ENCODE results near the gene ZIC2.

The ZIC2 gene

DNA sequence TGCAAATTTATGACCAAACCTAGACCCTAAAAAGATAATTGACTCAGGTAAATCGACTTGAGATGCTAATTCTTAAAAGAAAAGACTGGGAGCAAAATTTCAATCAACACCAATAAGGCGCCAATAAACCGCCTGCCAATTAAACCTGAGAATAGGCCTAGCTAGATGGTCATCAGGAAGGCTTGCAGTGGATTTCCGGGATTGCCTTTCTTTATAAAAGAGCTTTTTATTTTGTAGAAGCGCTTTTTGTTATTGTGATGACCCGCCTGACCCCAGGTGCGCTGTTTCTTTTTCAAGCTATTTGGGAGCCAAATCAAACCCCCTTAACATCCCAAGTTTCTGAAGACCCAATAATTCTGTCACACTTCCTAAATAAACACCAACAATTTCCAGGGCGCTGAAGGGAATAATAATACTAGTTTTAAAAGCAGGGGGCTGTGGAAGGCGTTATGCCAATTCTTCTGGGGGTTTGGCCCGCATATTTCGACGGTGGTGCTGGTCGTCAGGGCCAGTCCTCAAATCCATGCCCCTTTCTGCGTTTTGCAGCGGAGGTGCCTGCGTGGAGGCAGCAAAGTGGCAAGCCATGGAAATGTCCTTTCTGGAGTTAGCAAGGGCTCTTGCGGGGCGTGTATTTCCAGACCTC lies 7.2 kb upstream of the ZIC2 start:
- DNase-seq (ENCODE audit: low read depth, low spot score) = no peak

GRCh38 chr13:99974939-99975561 lies 6.5 kb upstream of the ZIC2 start:
- no peak for DNase-seq (ENCODE audit: low read depth, low spot score)

GRCh38 chr13:99975626-99976025 lies 6.0 kb upstream of the ZIC2 start:
- DNase-seq (ENCODE audit: low read depth, low spot score) = no peak

DNA sequence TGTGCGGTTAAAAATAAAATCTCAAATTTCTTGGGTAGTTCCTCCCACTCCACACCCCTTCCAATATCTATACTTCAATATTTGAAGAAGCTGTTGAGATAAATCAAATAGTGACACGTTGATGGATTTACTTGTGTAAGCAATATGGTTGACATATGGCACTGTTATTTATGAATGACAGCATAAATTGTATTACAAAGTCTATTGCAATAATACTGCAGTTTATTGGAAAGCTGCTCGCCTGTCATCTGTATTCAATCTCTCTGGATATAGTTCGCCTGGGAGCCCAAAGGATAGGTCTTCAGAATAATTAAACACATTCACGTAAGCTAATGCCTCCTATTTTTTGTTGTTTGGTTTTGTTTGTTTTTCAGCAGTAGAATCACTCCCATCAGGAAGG lies 5.0 kb upstream of the ZIC2 start:
- DNase-seq (ENCODE audit: low read depth, low spot score) = no peak

DNA sequence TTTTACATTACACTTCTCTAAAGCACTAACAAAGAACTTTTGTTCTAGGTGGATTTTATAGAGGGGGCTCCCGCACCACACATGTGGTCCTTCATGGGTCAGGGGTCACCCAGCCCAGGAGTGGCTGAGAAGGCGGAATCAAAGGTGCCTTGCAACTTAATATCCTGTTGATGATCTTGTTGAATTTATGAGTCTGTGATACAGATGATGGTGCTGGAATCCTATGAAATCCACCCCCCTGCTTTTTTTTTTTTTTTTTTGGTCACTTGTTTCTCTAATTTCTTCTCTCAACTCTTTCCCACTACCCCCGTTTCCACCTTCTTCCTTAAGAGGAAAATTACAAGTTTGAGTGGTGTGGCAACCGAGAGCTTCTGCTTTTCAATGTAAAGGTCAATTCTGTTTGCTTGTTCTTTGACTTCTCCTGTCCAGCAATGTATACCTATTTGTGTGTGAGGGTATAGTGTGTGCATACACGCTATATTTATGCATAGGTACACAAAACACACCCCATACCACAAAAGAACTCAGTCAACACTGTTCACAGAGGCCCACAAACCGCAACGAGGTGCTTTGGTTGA lies 4.2 kb upstream of the ZIC2 start:
- no peak for DNase-seq (ENCODE audit: low read depth, low spot score)

DNA sequence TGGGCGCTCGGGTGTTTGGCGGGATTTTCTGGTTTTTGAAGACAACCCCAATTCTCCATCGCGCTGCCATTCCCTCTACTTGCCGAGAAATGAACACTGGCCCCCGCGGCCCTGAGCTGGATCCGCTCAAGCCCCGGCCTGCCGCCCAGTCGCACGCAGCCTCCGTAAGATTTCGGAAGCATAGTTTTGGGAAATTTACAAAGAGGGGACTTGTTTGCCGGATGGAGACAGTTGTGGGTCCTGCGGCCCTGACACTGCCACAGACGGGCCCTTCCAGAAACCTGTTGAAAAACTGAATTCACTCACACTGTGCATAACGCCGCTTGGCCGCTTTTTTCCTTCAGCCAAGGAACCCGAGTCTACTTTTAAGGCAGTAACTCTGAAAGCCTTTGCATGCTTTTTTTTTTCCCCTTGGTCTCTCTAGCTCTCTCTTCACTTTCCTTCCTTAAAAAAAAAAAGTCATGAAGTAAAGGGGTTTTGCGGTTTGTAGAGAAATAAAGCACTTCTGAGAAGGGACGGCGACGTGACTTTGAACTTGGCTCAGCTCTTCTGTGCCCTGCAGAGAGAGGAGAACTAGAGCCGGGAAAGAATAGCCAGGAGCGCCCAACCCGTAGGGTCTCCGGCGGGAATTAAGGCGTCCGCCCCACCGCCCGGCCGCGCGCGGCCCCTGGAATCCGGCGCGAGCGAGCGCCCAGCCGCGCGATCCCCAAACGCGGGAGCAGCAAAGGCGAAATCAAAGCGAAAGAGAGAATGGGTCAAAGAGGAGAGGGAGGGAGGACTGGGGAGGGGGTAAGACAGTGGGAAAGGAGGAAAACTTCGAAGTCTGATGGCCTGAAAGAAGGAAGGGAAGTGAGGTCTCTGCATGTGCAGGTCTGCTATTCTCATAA lies 3.4 kb upstream of the ZIC2 start:
- peak; percentile 47 for DNase-seq (ENCODE audit: low read depth, low spot score)

GRCh38 chr13:99978799-99979452 lies 2.7 kb upstream of the ZIC2 start:
- DNase-seq (ENCODE audit: low read depth, low spot score) = peak; percentile 63

DNA sequence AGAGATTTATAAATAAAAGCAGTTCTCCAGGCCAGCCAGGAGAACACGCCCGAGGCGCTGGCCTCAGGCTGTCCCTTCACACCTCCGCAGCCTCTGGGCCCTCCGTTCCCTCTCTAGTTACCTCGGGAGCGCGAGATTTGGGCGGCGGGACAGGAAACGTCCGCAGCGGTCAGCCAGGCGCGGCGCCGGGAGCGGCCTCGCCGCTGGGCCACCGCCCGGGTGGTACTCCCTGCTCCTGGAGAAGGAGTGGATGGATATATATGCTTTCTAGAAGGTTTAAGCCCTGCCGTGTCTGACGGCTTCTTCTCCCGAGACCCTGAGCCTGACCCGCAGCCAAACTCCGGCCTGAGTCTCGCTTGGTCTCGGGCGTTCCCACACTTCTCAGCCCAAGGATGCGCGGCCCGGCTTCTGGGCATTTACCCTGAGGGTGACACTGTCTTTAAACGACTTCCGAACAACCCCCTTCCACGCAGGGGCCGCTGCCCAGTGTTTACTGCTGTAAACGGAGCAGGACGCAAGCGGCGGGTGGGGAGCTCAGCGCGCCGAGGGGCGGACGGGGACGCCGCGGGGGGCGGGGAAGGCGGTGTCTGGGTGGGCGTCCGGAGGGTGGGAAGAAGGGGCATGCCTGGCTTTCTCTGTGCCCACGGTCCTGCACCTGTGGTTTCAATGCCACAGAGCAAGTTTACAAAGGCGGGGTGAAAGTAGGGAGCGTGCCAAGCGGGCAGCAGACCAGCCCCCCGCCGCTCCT lies 2.0 kb upstream of the ZIC2 start:
- peak; percentile 75 for DNase-seq (ENCODE audit: low read depth, low spot score)

DNA sequence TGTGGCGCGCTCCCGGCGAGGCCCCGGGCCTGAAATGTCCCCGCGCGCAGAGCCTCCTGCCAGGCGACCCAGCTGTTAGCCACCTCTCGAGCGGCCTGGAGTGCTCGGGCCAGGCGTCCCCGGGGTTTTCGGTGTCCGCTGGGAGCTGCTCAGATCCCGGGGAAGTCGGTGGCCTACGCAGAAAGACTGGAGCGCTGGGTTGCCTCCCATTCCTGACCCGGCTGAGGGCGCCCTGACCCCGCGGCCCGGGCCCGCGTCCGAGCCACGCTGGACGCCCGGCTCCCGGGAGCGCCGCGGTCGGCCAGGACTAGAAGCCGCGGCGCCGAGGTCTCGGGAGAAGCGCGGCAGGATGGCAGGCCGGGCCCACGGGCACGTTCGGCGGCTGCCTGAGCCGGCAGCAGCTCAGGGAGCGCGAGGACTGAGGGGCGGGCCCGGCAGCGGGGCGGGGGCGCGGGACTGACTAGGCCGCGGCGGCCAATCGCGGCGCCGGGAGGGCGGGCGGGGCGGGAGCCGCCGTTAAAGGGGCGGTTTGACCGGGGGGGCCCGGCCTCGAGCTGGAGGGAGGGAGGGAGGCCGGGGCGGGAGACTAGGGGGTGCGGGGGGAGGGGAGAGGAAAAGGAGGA lies 1.3 kb upstream of the ZIC2 start:
- peak; percentile 94 for DNase-seq (ENCODE audit: low read depth, low spot score)

DNA sequence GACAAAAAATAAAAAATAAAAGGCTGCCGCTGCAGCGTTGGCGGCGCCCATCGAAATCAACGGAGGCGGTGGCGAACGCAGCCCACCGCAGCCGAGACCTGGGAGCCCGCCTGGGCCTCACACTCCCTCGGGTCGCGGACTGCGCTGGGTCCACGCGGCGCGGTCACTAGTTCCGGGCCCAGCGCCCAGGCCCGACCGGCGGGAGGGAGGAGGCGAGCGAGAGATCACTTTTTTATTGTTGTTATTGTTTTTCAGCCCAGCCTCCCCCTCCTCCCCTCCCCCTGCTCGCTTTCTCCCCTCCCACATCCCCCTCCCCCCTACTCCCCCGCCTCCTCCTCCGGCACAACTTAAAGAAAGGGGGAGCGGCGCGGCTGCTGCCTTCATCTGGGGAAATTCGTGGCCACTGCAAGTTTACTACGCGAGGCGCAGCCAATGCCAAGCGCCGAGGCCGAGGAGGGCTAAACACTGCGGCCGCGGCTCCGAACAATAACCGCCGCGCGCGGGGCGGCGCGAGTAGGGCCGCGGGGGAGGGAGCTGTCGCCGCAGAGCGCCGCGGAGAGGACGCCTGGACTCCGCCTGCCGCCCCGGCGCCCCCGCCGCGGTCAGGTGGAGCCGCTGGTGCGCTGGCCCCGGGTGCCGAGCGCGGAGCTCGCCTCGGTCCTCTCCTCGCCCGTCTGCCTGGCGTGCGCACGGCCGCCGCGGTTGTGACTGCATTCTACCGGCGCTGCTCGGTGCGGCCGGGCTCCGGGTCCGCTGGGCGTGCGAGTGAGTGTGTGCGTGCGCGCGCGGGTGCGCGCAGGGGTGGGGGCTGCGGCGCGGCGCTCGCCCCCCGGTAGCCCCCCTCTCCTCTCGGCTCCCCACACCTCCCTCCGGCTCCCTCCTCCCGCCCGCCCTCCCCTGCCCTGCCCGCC lies 505 bp upstream of the ZIC2 start:
- peak; percentile 91 for DNase-seq (ENCODE audit: low read depth, low spot score)

DNA sequence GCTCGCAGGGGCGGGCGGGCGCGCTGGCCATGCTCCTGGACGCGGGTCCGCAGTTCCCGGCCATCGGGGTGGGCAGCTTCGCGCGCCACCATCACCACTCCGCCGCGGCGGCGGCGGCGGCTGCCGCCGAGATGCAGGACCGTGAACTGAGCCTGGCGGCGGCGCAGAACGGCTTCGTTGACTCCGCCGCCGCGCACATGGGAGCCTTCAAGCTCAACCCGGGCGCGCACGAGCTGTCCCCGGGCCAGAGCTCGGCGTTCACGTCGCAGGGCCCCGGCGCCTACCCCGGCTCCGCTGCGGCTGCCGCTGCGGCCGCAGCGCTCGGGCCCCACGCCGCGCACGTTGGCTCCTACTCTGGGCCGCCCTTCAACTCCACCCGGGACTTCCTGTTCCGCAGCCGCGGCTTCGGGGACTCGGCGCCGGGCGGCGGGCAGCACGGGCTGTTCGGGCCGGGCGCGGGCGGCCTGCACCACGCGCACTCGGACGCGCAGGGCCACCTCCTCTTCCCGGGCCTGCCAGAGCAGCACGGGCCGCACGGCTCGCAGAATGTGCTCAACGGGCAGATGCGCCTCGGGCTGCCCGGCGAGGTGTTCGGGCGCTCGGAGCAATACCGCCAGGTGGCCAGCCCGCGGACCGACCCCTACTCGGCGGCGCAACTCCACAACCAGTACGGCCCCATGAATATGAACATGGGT lies 599 bp downstream of the ZIC2 start:
- DNase-seq (ENCODE audit: low read depth, low spot score) = peak; percentile 75

DNA sequence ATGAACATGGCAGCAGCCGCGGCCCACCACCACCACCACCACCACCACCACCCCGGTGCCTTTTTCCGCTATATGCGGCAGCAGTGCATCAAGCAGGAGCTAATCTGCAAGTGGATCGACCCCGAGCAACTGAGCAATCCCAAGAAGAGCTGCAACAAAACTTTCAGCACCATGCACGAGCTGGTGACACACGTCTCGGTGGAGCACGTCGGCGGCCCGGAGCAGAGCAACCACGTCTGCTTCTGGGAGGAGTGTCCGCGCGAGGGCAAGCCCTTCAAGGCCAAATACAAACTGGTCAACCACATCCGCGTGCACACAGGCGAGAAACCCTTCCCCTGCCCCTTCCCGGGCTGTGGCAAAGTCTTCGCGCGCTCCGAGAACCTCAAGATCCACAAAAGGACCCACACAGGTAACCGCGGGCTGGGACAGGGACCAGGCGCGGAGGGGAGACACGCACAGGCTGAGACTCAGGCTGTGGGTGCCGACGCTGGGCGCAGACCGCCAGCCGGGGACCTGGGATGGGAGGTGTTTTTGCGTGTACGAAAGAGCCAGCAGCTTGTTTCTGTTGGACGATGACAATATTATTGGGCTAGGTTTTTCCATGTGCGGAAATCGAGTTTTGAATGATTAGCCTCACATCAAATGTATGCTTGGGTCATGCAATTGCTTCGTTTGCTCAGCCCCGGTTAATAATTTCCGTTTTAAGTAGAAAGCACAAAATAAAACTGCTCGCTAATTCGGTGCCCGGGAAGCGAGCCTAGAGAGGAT lies 1.3 kb downstream of the ZIC2 start:
- peak; percentile 60 for DNase-seq (ENCODE audit: low read depth, low spot score)

DNA sequence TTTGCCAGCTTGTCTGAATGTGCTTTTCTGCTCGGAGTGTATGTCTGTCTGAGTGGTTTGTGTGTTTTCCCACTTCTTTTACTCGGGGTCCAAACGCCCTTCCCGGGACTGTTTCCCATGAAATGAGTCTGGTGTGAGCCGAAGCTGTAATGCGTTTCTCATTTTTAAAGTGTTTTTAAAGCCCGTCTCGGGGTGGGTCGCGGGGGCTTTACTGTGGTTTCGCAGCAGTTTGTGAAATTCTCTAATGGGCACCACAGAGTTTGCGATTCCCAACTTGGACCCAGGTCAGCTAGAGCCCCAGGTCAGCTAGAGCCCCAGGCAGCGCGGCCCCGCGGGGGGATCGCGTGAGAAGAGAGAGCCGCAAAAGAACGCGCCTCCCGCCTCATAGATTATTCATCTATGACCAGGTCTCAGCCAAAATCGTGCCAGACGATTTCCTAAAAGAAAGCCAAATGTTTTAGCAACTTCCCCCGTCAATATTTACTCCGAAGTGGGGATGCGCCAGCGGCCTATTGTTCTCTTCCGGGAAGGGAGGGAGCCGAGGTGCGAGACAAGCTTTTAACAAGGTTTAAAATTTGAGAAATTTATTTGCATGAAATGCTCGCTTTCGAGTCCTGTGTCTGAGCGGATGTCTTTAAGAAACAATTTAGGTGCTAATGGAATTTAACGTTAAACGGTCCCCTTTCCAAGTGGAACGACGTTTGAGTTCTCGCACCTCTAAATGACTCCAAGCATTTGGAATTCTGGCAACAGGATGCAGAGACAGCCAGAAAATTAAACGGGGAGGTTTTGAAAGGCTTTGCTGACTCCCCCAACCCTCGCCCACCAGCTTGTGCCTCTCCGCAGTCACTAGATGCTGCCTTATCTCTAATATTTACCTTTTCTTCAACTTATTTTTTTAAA lies 2.2 kb downstream of the ZIC2 start:
- peak; percentile 66 for DNase-seq (ENCODE audit: low read depth, low spot score)

DNA sequence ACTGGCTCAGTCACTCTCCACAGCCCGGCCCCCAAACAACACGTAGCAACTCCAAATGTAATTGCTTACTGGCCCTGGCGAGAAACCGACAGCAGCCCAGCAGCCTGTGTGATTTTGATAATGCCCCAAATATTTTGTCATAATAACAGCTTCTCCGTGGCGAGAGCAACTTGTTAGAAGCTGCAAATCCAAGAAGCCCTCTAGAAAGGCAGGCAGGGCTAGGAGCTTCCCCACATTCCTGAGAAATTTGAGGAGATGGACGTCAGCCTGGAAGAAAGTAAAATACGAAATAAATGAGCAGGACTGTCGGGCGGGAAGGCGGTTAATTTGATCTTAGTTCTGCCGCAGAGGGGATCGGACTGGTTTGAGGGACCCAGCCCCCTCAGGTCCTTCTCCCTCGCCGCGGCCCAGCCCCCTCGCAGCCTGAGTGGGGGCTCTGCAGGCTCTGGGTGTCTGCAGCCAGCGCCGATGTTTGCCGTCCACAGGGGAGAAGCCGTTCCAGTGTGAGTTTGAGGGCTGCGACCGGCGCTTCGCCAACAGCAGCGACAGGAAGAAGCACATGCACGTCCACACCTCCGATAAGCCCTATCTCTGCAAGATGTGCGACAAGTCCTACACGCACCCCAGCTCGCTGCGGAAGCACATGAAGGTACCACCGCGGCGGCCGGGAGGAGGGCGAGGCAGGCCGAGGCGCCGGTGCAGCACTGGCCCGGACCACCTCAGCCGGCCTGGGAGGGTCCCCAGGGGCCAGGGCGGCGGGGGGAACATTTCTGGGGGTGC lies 3.1 kb downstream of the ZIC2 start:
- DNase-seq (ENCODE audit: low read depth, low spot score) = peak; percentile 67

DNA sequence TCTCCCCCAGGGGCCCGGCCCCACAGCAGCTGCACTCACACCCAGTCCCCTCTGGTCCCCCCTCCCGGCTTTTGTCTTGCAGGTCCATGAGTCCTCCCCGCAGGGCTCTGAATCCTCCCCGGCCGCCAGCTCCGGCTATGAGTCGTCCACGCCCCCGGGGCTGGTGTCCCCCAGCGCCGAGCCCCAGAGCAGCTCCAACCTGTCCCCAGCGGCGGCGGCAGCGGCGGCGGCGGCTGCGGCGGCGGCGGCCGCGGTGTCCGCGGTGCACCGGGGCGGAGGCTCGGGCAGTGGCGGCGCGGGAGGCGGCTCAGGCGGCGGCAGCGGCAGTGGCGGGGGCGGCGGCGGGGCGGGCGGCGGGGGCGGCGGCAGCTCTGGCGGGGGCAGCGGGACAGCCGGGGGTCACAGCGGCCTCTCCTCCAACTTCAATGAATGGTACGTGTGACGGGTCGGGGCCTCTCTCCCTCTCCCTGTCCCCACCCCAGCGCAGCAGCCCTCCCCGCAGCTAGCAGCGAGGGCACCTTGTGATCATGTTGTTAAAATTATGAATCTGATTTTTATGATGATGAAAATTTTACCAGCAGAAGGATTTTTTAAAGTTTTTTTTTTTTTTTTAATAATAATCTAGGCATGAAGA lies 3.8 kb downstream of the ZIC2 start:
- peak; percentile 44 for DNase-seq (ENCODE audit: low read depth, low spot score)
